OCI-LY1 (cell line): ENCODE results near the gene GRHL1.

Source experiments
- CTCF ChIP-seq: fragments of 200-600 bp; sonication (generic), shearing (Covaris generic); IDR thresholded peaks from 2 replicates; pipeline ENCODE4 v1.5.1; 2017; ENCODE audit warnings: mild to moderate bottlenecking, antibody characterized with exemption, low read length, moderate library complexity, mixed read lengths
- EZH2 ChIP-seq: fragments of 200-600 bp; sonication (generic), shearing (Covaris generic); IDR thresholded peaks from 2 replicates; pipeline ENCODE4 v1.8.0; 2017; ENCODE audit warnings: borderline replicate concordance, mixed run types, mild to moderate bottlenecking, antibody characterized with exemption, low read length, moderate library complexity, mixed read lengths

- TF ChIP-seq CTCF (no peak), EZH2 (no peak)
These were observed 7.8 kb downstream of the GRHL1 start for GRCh38 chr2:9959262-9959661.
